Vagina (tissue), 2 donors: Measurements from ENCODE around the gene RIBC2. TPM values are rescaled to one million over a fixed set of nuclear protein-coding genes. Genes with fewer than 3 reads are reported as not detected.
A peak's percentile ranks its signal among the peaks of the same experiment; 100 is the strongest.
"Not testable (repeated sequence)": the region's sequence is repeated elsewhere in the genome, so short reads cannot be mapped to it uniquely, and the experiment has no call there.

ENCODE experiments used
- DNase-seq, 2 donors: peaks; one replicate each; pipeline ENCODE4 v3.0.0-alpha.2; 2017; ENCODE audit errors: extremely low spot score in 2 of 2
- H3K27ac ChIP-seq: fragments of 200-600 bp; sonication (generic); one replicate; pipeline ENCODE4 v1.5.1; 2019
- H3K27me3 ChIP-seq: fragments of 200-600 bp; sonication (generic); one replicate; pipeline ENCODE4 v1.5.1; 2019
- H3K36me3 ChIP-seq, 2 donors: fragments of 200-600 bp; sonication (generic); one replicate each; pipeline ENCODE4 v1.5.1; 2017 to 2019
- H3K4me1 ChIP-seq: fragments of 200-600 bp; sonication (generic); one replicate; pipeline ENCODE4 v1.5.1; 2019
- H3K4me3 ChIP-seq, 2 donors: fragments of 200-600 bp; sonication (generic); 1 replicate in 1 of 2; 2 replicates in 1 of 2; pipeline ENCODE4 v1.5.1; 2016 to 2019
- H3K9me3 ChIP-seq: fragments of 200-600 bp; sonication (generic); one replicate; pipeline ENCODE4 v1.5.1; 2019
- POLR2A ChIP-seq, 2 donors: fragments of 450-650 bp; IDR thresholded peaks; one replicate each; pipeline ENCODE4 v1.6.1; 2017; ENCODE audit warnings: antibody characterized with exemption in 2 of 2, mild to moderate bottlenecking in 2 of 2, moderate library complexity in 2 of 2
- POLR2AphosphoS5 ChIP-seq, 2 donors: sonication (generic); formaldehyde crosslinking; IDR thresholded peaks; one replicate each; pipeline ENCODE4 v1.9.0; 2017; ENCODE audit warnings: antibody characterized with exemption in 2 of 2, mild to moderate bottlenecking in 2 of 2, low read depth in 1 of 2; ENCODE audit not compliant: insufficient read depth in 1 of 2
- intact Hi-C: fragments of 100-400 bp; cut with DNase I; formaldehyde crosslinking; loops from one replicate; pipeline ENCODE4 v1.15.1; 2023
- total RNA-seq: library from RNA; depleted of rRNA; stranded (reverse); fragments of >200 nt; gene quantifications from one replicate; pipeline ENCODE4 v1.2.3, GENCODE V29; 2016
- TF ChIP-seq, protein P1 (sequence below), 3 experiments: fragments of 450-650 bp in 2 of 3; fragments of 200-600 bp in 1 of 3; sonication (generic) in 1 of 3; IDR thresholded peaks; one replicate each; pipeline ENCODE4 v1.5.1; 2017 to 2019; ENCODE audit warnings: antibody characterized with exemption in 3 of 3, mild to moderate bottlenecking in 2 of 3, moderate library complexity in 2 of 3

The RIBC2 gene
- total RNA-seq, 1 donor from 2014 or later = 0.49 TPM

DNA sequence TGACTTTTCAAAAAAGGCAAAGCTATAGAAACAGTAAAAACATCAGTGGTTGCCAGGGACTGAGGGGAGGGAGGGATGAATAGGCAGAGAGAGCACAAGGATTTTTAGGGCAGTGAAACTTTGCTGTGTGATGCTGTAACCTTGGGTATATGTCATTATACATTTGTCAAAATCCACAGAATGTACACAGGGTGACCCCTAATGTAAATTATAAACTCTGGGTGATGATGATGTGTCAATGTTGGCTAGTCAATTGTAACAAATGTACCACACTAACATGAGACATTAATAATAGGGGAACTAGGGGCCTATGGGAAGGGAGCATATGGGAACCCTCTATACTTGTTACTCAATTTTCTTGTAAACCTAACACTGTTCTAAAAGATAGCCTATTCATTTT lies 24.8 kb downstream of the RIBC2 start:
- H3K4me3 ChIP-seq = no peak overlapping the region
- intact Hi-C loops = no loop called here
- DNase-seq = no peak
- H3K27me3 ChIP-seq = no peaks in the 10 kb centered on the region
- no peak overlapping the region for H3K27ac ChIP-seq
- TF ChIP-seq POLR2A (IDR thresholded peaks at IDR 0.05) = no peak
- TF ChIP-seq, protein P1, sequence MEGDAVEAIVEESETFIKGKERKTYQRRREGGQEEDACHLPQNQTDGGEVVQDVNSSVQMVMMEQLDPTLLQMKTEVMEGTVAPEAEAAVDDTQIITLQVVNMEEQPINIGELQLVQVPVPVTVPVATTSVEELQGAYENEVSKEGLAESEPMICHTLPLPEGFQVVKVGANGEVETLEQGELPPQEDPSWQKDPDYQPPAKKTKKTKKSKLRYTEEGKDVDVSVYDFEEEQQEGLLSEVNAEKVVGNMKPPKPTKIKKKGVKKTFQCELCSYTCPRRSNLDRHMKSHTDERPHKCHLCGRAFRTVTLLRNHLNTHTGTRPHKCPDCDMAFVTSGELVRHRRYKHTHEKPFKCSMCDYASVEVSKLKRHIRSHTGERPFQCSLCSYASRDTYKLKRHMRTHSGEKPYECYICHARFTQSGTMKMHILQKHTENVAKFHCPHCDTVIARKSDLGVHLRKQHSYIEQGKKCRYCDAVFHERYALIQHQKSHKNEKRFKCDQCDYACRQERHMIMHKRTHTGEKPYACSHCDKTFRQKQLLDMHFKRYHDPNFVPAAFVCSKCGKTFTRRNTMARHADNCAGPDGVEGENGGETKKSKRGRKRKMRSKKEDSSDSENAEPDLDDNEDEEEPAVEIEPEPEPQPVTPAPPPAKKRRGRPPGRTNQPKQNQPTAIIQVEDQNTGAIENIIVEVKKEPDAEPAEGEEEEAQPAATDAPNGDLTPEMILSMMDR (IDR thresholded peaks at IDR 0.05) = no peak
- TF ChIP-seq POLR2AphosphoS5 (IDR thresholded peaks at IDR 0.05; ENCODE audit: insufficient read depth in 1 of 2, low read depth in 1 of 2) = no peak
- no peaks in the 10 kb centered on the region for H3K36me3 ChIP-seq
- H3K9me3 ChIP-seq = no peaks in the 10 kb centered on the region
- H3K4me1 ChIP-seq = peaks cover 30% of the 10 kb centered on the region

DNA sequence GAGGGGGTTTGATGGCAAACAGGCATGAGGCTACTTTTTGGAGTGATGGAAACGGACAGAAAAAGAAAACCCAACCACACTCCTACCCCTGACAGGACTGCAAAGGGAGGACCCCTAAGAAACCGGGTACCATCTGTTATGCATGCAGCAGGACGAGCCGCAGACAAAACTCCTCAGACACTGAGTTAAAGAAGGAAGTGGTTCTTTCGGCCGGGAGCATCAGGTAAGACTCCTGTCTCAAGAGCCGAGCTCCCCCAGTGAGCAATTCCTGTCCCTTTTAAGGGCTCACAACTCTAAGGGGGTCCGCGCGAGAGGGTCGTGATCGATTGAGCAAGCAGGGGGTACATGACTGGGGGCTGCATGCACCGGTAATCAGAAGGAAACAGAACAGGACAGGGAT lies 27.2 kb downstream of the RIBC2 start:
- H3K9me3 ChIP-seq, H3K27me3 ChIP-seq, DNase-seq, H3K36me3 ChIP-seq, H3K4me3 ChIP-seq: not testable (repeated sequence)
- Histone ChIP-seq H3K4me1 (peaks cover 21% of the 10 kb centered on the region), H3K27ac (peak overlapping the region; percentile 61)
- intact Hi-C loops = loop anchor here (2.0 to 5.0 kb wide), 2 partner anchors 72 to 114 kb away; no protein-coding TSS in a partner anchor

DNA sequence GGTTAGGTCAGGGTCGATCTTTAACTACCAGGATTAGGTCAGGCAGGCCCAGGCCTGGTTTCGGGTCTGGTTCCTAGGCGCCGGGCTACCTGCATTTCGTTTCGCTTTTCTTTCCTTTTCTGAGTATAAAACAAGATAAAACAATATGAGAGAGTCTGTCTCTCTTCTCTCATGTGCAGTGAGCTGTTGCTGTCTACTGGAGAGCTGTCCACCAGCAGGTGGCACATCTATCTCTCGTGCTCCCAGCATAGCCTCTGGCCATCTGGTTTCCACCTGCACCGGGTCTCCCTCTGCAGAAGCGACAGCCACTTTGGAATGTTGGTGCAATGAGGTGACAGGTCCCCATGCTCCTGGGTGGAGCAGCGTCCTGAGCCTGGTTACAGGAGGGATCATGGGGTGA lies 27.6 kb downstream of the RIBC2 start:
- Histone ChIP-seq H3K36me3 (no peaks in the 10 kb centered on the region), H3K9me3 (no peaks in the 10 kb centered on the region), H3K4me1 (peaks cover 21% of the 10 kb centered on the region), H3K27me3 (no peaks in the 10 kb centered on the region), H3K4me3 (no peak overlapping the region), H3K27ac (peak overlapping the region; percentile 61)
- intact Hi-C loops = loop anchor here (2.0 to 5.0 kb wide), 2 partner anchors 71 to 114 kb away; no protein-coding TSS in a partner anchor
- TF ChIP-seq, protein P1 (IDR thresholded peaks at IDR 0.05) = peak in 2 of 3 experiments; percentile 32 to 70
- TF ChIP-seq POLR2AphosphoS5 (IDR thresholded peaks at IDR 0.05; ENCODE audit: insufficient read depth in 1 of 2, low read depth in 1 of 2) = peak; percentile 36 to 61
- no peak for TF ChIP-seq POLR2A (IDR thresholded peaks at IDR 0.05)
- DNase-seq = no peak

- H3K27me3 ChIP-seq = no peaks in the 10 kb centered on the region
- TF ChIP-seq POLR2A (IDR thresholded peaks at IDR 0.05) (no peak), POLR2AphosphoS5 (IDR thresholded peaks at IDR 0.05; ENCODE audit: insufficient read depth in 1 of 2, low read depth in 1 of 2) (no peak)
- TF ChIP-seq, protein P1 (IDR thresholded peaks at IDR 0.05) = no peak
- no peaks in the 10 kb centered on the region for H3K36me3 ChIP-seq
- H3K9me3 ChIP-seq = no peaks in the 10 kb centered on the region
- H3K4me3 ChIP-seq = no peak overlapping the region
- intact Hi-C loops = loop anchor here (5.0 kb wide), 1 partner anchor 70 kb away; no protein-coding TSS in a partner anchor
- DNase-seq = no peak
- peak overlapping the region; percentile 61 for H3K27ac ChIP-seq
- peaks cover 21% of the 10 kb centered on the region for H3K4me1 ChIP-seq
These were observed 28.6 kb downstream of the RIBC2 start for GRCh38 chr22:45442116-45442515.

GRCh38 chr22:45444168-45444567 lies 30.7 kb downstream of the RIBC2 start:
- no peak for TF ChIP-seq POLR2A (IDR thresholded peaks at IDR 0.05)
- no peak for TF ChIP-seq POLR2AphosphoS5 (IDR thresholded peaks at IDR 0.05; ENCODE audit: insufficient read depth in 1 of 2, low read depth in 1 of 2)
- TF ChIP-seq, protein P1 (IDR thresholded peaks at IDR 0.05) = no peak
- DNase-seq = no peak
- no peak overlapping the region for H3K4me3 ChIP-seq
- H3K27ac ChIP-seq = no peak overlapping the region
- no peaks in the 10 kb centered on the region for H3K36me3 ChIP-seq
- H3K27me3 ChIP-seq = no peaks in the 10 kb centered on the region
- no peaks in the 10 kb centered on the region for H3K9me3 ChIP-seq
- intact Hi-C loops = loop anchor here (5.0 kb wide), 1 partner anchor 68 kb away; no protein-coding TSS in a partner anchor
- peaks cover 37% of the 10 kb centered on the region for H3K4me1 ChIP-seq
